K562 (cell line): ENCODE data around the gene FYB1. TPM values are rescaled to one million over a fixed set of nuclear protein-coding genes. Genes with fewer than 3 reads are reported as not detected.

Experiments
- ATAC-seq: fragments of 200-7000 bp; cut with Tn5 transposase; 3 replicates; pipeline ENCODE4 v1.9.1; 2020; ENCODE audit warnings: moderate library complexity
- BruUV-seq: library from RNA; stranded (reverse); fragments of 400-500 nt; replicated peaks from 2 replicates; lab custom pipeline; 2021; lab: Mats Ljungman, UMichigan
- CTCF ChIA-PET: fragments of 300-600 bp; formaldehyde crosslinking; extraction: SDS; loops from one replicate; lab custom pipeline; 2021; ENCODE audit warnings: low intra/inter-chr PET ratio; lab: Yijun Ruan, JAX
- POLR2A ChIA-PET: fragments of 300-600, 350-650 bp; sonication (Branson Sonifier 250); formaldehyde crosslinking; extraction: SDS; loops from one replicate; lab custom pipeline; 2021; ENCODE audit warnings: antibody characterized with exemption, inconsistent platforms; lab: Yijun Ruan, JAX
- DNase-seq, 4 experiments: peaks; one replicate each; pipeline versions ENCODE4 v3.0.0 to v3.0.0-alpha.2; 2011 to 2018; ENCODE audit warnings: low spot score in 3 of 4, mixed read lengths in 3 of 4; ENCODE audit errors: extremely low read depth in 1 of 4
- FAIRE-seq: peaks from 2 replicates; lab custom pipeline; 2011; peaks lifted over from hg19 to GRCh38; lab: Jason Lieb, UNC
- H2AFZ ChIP-seq: 2 replicates; pipeline ENCODE4 v1.6.0; 2011; ENCODE audit warnings: low read depth, low read length, control low read depth, inconsistent platforms
- H3K27ac ChIP-seq: fragments of 200-600 bp; 3 replicates; pipeline ENCODE4 v1.8.0; 2011; ENCODE audit warnings: low read depth, mild to moderate bottlenecking, control low read depth, inconsistent platforms, low read length, moderate library complexity, mixed read lengths; ENCODE audit errors: extremely low read depth
- H3K27me3 ChIP-seq, 2 experiments: fragments of 300-600 bp in 1 of 2; 2 replicates in 1 of 2; 3 replicates in 1 of 2; pipeline versions ENCODE4 v1.6.0 to v1.8.0; 2011; ENCODE audit warnings: inconsistent platforms in 2 of 2, low read length in 2 of 2, mild to moderate bottlenecking in 1 of 2, mixed read lengths in 1 of 2, moderate library complexity in 1 of 2; ENCODE audit not compliant: control insufficient read depth in 2 of 2, insufficient read depth in 2 of 2
- H3K36me3 ChIP-seq: fragments of 300-600 bp; 3 replicates; pipeline ENCODE4 v1.8.0; 2011; ENCODE audit warnings: mild to moderate bottlenecking, low read length, inconsistent platforms; ENCODE audit not compliant: control insufficient read depth, insufficient read depth
- H3K4me1 ChIP-seq, 2 experiments: fragments of 200-600 bp in 1 of 2; replicated peaks in 1 of 2; 2 replicates in 1 of 2; 3 replicates in 1 of 2; pipeline versions ENCODE4 v1.5.1 to v1.8.0; 2011; ENCODE audit warnings: inconsistent platforms in 2 of 2, low read length in 2 of 2, mild to moderate bottlenecking in 1 of 2, mixed read lengths in 1 of 2, moderate library complexity in 1 of 2; ENCODE audit not compliant: control insufficient read depth in 2 of 2, insufficient read depth in 2 of 2
- H3K4me2 ChIP-seq: 2 replicates; pipeline ENCODE4 v1.6.1; 2011; ENCODE audit warnings: low read length, control low read depth, inconsistent platforms, mixed read lengths; ENCODE audit not compliant: insufficient read depth
- H3K4me3 ChIP-seq: fragments of 200-600 bp; sonication (generic), shearing (Covaris generic); 2 replicates; pipeline ENCODE4 v1.5.1; 2016; ENCODE audit warnings: control low read depth, inconsistent platforms
- H3K79me2 ChIP-seq: fragments of 200-600 bp; 3 replicates; pipeline ENCODE4 v1.8.0; 2011; ENCODE audit warnings: low read length, inconsistent platforms; ENCODE audit not compliant: control insufficient read depth, insufficient read depth
- H3K9ac ChIP-seq, 2 experiments: 2 replicates each; pipeline versions ENCODE4 v1.6.0 to v1.6.1; 2011; ENCODE audit warnings: low read depth in 2 of 2, low read length in 2 of 2, control low read depth in 1 of 2, inconsistent platforms in 1 of 2, mild to moderate bottlenecking in 1 of 2, mixed read lengths in 1 of 2; ENCODE audit not compliant: insufficient read depth in 1 of 2
- H3K9me1 ChIP-seq: one replicate; pipeline ENCODE4 v1.6.0; 2011; ENCODE audit warnings: inconsistent platforms, mild to moderate bottlenecking, low read length, moderate library complexity; ENCODE audit not compliant: control insufficient read depth, insufficient read depth
- H3K9me3 ChIP-seq: replicated peaks from 2 replicates; pipeline ENCODE4 v1.5.1; 2011; ENCODE audit warnings: low read depth, low read length, inconsistent platforms; ENCODE audit not compliant: control insufficient read depth, insufficient read depth
- H4K20me1 ChIP-seq: replicated peaks from 2 replicates; pipeline ENCODE4 v1.6.1; 2011; ENCODE audit warnings: low read length, inconsistent platforms, mixed read lengths; ENCODE audit not compliant: control insufficient read depth, insufficient read depth
- ATF7 ChIP-seq: fragments of 450-650 bp; IDR thresholded peaks from 2 replicates; pipeline ENCODE4 v1.7.1; 2014; ENCODE audit warnings: mild to moderate bottlenecking, moderate library complexity
- FOXJ3 ChIP-seq: sonication (generic); formaldehyde crosslinking; IDR thresholded peaks from 2 replicates; pipeline ENCODE4 v1.4.0; 2020; ENCODE audit warnings: mild to moderate bottlenecking, missing genetic modification reagents
- HCFC1 ChIP-seq: IDR thresholded peaks from 2 replicates; pipeline ENCODE4 v1.6.1; 2012; ENCODE audit warnings: low read depth, low read length, improper control_type of control experiment
- HDAC8 ChIP-seq: fragments of 450-650 bp; IDR thresholded peaks from 2 replicates; pipeline ENCODE4 v1.6.1; 2016; ENCODE audit warnings: mild to moderate bottlenecking, missing genetic modification characterization, moderate library complexity, missing compliant biosample characterization
- HNRNPLL ChIP-seq: fragments of 200-400 bp; formaldehyde crosslinking; IDR thresholded peaks from 2 replicates; pipeline ENCODE4 v1.6.1; 2017; ENCODE audit warnings: low read length, low read depth, mild to moderate bottlenecking; ENCODE audit not compliant: poor library complexity, severe bottlenecking
- NCOA6 ChIP-seq: fragments of 450-650 bp; IDR thresholded peaks from 2 replicates; pipeline ENCODE4 v1.6.1; 2017; ENCODE audit warnings: mild to moderate bottlenecking
- RNF2 ChIP-seq: sonication (generic); IDR thresholded peaks from 2 replicates; pipeline ENCODE4 v1.6.1; 2016
- ZNF121 ChIP-seq: sonication (generic); formaldehyde crosslinking; conservative IDR thresholded peaks from 2 replicates; pipeline ENCODE4 v1.8.0; 2022; ENCODE audit warnings: missing genetic modification reagents
- ZNF507 ChIP-seq: conservative IDR thresholded peaks from 2 replicates; pipeline ENCODE4 v1.6.1; 2017; ENCODE audit warnings: missing genetic modification characterization, missing compliant biosample characterization
- WGBS: fragments of 100-300 bp; shearing (Covaris generic); methylation state at CpG from one replicate; pipeline ENCODE4 v1.1.6; 2016; ENCODE audit warnings: low coverage, mixed read lengths; ENCODE audit not compliant: insufficient coverage; ENCODE audit errors: missing lambda C conversion rate; 5-methylcytosine and 5-hydroxymethylcytosine counted together
- in situ Hi-C: fragments of 300-500 bp; cut with MboI; formaldehyde crosslinking; loops from 4 replicates; pipeline ENCODE4 v1.15.0; 2018; ENCODE audit warnings: inconsistent platforms, mixed read lengths
- intact Hi-C: fragments of 100-400 bp; cut with micrococcal nuclease; formaldehyde crosslinking; loops from 2 replicates; pipeline ENCODE4 v1.14.2; 2022
- polyA plus RNA-seq, 8 experiments: library from polyadenylated mRNA; depleted of rRNA in 4 of 8; stranded (reverse) in 5 of 8; unstranded in 3 of 8; fragments of >200 nt; fragmentation: Nextera tagmentation in 2 of 8; fragmentation: Illumina TruSeq in 1 of 8; extraction: Ambion mirVana in 2 of 8; extraction: Trizol in 1 of 8; gene quantifications; 2 replicates each; pipeline versions ENCODE4 v1.2.1 to v1.2.3, GENCODE V29; 2011 to 2014; ENCODE audit warnings: inconsistent platforms in 1 of 8, missing spikeins in 1 of 8
- total RNA-seq, 7 experiments: library from RNA; depleted of rRNA in 6 of 7; stranded (reverse); fragments of >200 nt in 6 of 7; fragmentation: Illumina TruSeq in 2 of 7; extraction: Trizol in 2 of 7; gene quantifications; 2 replicates each; pipeline versions ENCODE4 v1.2.1 to v1.2.3, GENCODE V29; 2011 to 2021; ENCODE audit warnings: low replicate concordance in 1 of 7
- TF ChIP-seq, protein P1 (sequence below): fragments of 150-350 bp; IDR thresholded peaks from 2 replicates; pipeline ENCODE4 v1.6.1; 2014; ENCODE audit warnings: low read depth, mild to moderate bottlenecking, low read length, borderline replicate concordance
- TF ChIP-seq, protein P2 (sequence below): sonication (generic); formaldehyde crosslinking; IDR thresholded peaks from 2 replicates; pipeline ENCODE4 v1.9.0; 2022; ENCODE audit warnings: mild to moderate bottlenecking, missing genetic modification reagents

FYB1 gene
- total and polyA plus RNA-seq, 9 of the 15 experiments (the other 6 are each of a cell fraction or from before 2014, with no cell fraction given), result 4.7 to 31.5 (median 9.7) TPM

DNA sequence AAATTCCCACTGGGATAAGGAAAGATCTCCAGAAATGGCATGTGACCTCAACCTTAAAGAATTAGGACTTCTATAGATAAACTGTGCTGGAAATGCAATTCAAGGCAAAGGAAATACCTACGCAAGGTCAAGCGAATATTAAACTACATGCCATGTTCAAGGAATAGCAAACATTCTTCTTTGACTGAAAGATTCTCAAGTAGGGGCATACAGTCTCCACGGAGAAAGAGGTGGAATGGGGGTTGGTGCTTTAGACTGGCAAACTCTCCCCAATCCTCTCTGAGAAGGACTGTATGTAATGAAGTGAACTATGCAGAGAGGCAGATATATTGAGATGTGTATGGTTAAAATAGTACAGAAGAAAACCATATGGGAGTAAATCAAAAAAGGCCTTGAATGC lies 151.3 kb downstream of the FYB1 start:
- ChIA-PET POLR2A (no interaction called here), CTCF (no interaction called here)
- intact Hi-C loops (no loop called here), in situ Hi-C loops (no loop called here)
- no peaks in the 10 kb centered on the region for H3K27me3 ChIP-seq
- no peak overlapping the region for H2AFZ ChIP-seq
- H4K20me1 ChIP-seq, result peaks cover 3% of the 10 kb centered on the region
- H3K36me3 ChIP-seq, result peaks cover 64% of the 10 kb centered on the region
- ATAC-seq (no peak), FAIRE-seq (no peak), DNase-seq (no peak)
- no peak overlapping the region for H3K4me3 ChIP-seq
- peaks cover 9% of the 10 kb centered on the region for H3K9me3 ChIP-seq
- no peak overlapping the region for H3K4me2 ChIP-seq
- H3K9ac ChIP-seq, result no peak overlapping the region
- BruUV-seq, result no TSS peak
- H3K4me1 ChIP-seq, result no peaks in the 10 kb centered on the region; a peak in 2 of 5 replicates
- H3K79me2 ChIP-seq, result peaks cover 98% of the 10 kb centered on the region
- no peak overlapping the region for H3K27ac ChIP-seq
- no peaks in the 10 kb centered on the region for H3K9me1 ChIP-seq
- WGBS, result 98% methylated on average over 3 of the region's 3 CpGs
- TF ChIP-seq NCOA6 (no peak), ATF7 (no peak), HNRNPLL (no peak), FOXJ3 (CRISPR knock-in tag) (no peak), ZNF507 (tag) (no peak), HCFC1 (no peak), RNF2 (no peak), HDAC8 (tag) (no peak), ZNF121 (CRISPR knock-in tag) (no peak)
- TF ChIP-seq, protein P1, sequence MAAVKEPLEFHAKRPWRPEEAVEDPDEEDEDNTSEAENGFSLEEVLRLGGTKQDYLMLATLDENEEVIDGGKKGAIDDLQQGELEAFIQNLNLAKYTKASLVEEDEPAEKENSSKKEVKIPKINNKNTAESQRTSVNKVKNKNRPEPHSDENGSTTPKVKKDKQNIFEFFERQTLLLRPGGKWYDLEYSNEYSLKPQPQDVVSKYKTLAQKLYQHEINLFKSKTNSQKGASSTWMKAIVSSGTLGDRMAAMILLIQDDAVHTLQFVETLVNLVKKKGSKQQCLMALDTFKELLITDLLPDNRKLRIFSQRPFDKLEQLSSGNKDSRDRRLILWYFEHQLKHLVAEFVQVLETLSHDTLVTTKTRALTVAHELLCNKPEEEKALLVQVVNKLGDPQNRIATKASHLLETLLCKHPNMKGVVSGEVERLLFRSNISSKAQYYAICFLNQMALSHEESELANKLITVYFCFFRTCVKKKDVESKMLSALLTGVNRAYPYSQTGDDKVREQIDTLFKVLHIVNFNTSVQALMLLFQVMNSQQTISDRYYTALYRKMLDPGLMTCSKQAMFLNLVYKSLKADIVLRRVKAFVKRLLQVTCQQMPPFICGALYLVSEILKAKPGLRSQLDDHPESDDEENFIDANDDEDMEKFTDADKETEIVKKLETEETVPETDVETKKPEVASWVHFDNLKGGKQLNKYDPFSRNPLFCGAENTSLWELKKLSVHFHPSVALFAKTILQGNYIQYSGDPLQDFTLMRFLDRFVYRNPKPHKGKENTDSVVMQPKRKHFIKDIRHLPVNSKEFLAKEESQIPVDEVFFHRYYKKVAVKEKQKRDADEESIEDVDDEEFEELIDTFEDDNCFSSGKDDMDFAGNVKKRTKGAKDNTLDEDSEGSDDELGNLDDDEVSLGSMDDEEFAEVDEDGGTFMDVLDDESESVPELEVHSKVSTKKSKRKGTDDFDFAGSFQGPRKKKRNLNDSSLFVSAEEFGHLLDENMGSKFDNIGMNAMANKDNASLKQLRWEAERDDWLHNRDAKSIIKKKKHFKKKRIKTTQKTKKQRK, result no peak
- TF ChIP-seq, protein P2, sequence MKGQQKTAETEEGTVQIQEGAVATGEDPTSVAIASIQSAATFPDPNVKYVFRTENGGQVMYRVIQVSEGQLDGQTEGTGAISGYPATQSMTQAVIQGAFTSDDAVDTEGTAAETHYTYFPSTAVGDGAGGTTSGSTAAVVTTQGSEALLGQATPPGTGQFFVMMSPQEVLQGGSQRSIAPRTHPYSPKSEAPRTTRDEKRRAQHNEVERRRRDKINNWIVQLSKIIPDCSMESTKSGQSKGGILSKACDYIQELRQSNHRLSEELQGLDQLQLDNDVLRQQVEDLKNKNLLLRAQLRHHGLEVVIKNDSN, result no peak
